A549 (cell line): ENCODE data around the gene TSSK2. TPM values are rescaled to one million over a fixed set of nuclear protein-coding genes. Genes with fewer than 3 reads are reported as not detected.

Source experiments
- ATAC-seq, 2 experiments: fragments of 200-7000 bp in 1 of 2; fragments of >200 bp in 1 of 2; cut with Nextera tagmentation in 1 of 2; cut with Tn5 transposase in 1 of 2; 3 replicates each; pipeline versions ENCODE4 v1.8.0 to v1.9.1; 2018 to 2020; ENCODE audit warnings: mild to moderate bottlenecking in 1 of 2, moderate library complexity in 1 of 2
- CTCF ChIA-PET: fragments of 300-600 bp; sonication (Branson Sonifier 250); formaldehyde crosslinking; extraction: SDS; loops from one replicate; lab custom pipeline; 2021; ENCODE audit warnings: antibody characterized with exemption, inconsistent platforms; lab: Yijun Ruan, JAX
- POLR2A ChIA-PET: fragments of 350-600 bp; formaldehyde crosslinking; extraction: SDS; loops from one replicate; lab custom pipeline; 2021; ENCODE audit warnings: antibody characterized with exemption, inconsistent platforms; lab: Yijun Ruan, JAX
- DNase-seq, 2 experiments: peaks; one replicate each; pipeline versions ENCODE4 v3.0.0 to v3.0.0-alpha.2; 2011 to 2016; ENCODE audit warnings: low read depth in 1 of 2, low spot score in 1 of 2
- FAIRE-seq: peaks from 2 replicates; lab custom pipeline; 2011; peaks lifted over from hg19 to GRCh38; lab: Jason Lieb, UNC
- H3K27ac ChIP-seq, 2 experiments: fragments of >200 bp; sonication (Bioruptor Twin); formaldehyde crosslinking; 3 replicates each; pipeline ENCODE4 v1.5.1; 2016 to 2017
- H3K4me1 ChIP-seq: fragments of >200 bp; sonication (Bioruptor Twin); formaldehyde crosslinking; 3 replicates; pipeline ENCODE4 v1.6.1; 2016
- H3K4me2 ChIP-seq: fragments of >200 bp; sonication (Bioruptor Twin); formaldehyde crosslinking; 3 replicates; pipeline ENCODE4 v1.6.1; 2016
- H3K4me3 ChIP-seq: fragments of >200 bp; sonication (Bioruptor Twin); formaldehyde crosslinking; 3 replicates; pipeline ENCODE4 v1.5.1; 2016
- H3K9me3 ChIP-seq: fragments of >200 bp; sonication (Bioruptor Twin); formaldehyde crosslinking; 3 replicates; pipeline ENCODE4 v1.6.1; 2016
- ATOH8 ChIP-seq: fragments of 250-450 bp; sonication (Bioruptor Pico); IDR thresholded peaks from 2 replicates; pipeline ENCODE4 v1.5.0; 2020; ENCODE audit warnings: low read depth, mild to moderate bottlenecking, moderate library complexity
- BCL3 ChIP-seq: fragments of >200 bp; sonication (Bioruptor Twin); formaldehyde crosslinking; IDR thresholded peaks from 3 replicates; pipeline ENCODE4 v1.6.1; 2016
- CHD4 ChIP-seq: fragments of 200-600 bp; sonication (generic); IDR thresholded peaks from 2 replicates; pipeline ENCODE4 v1.6.1; 2016; ENCODE audit warnings: antibody characterized with exemption, mild to moderate bottlenecking, borderline replicate concordance
- CTCF ChIP-seq: fragments of >200 bp; sonication (Bioruptor Twin); formaldehyde crosslinking; IDR thresholded peaks from 3 replicates; pipeline ENCODE4 v1.5.1; 2016
- EHF ChIP-seq: fragments of 250-450 bp; sonication (Bioruptor Pico); IDR thresholded peaks from 2 replicates; pipeline ENCODE4 v1.5.0; 2020; ENCODE audit warnings: mild to moderate bottlenecking
- ELK1 ChIP-seq: fragments of 150-350 bp; IDR thresholded peaks from 2 replicates; pipeline ENCODE4 v1.6.1; 2014; ENCODE audit warnings: low read depth, mild to moderate bottlenecking, low read length
- EP300 ChIP-seq, 2 experiments: fragments of >200 bp; sonication (Bioruptor Twin); formaldehyde crosslinking; IDR thresholded peaks; 2 replicates in 1 of 2; 3 replicates in 1 of 2; pipeline ENCODE4 v1.6.1; 2016 to 2017
- FOSL2 ChIP-seq, 2 experiments: fragments of 450-650 bp in 1 of 2; fragments of >200 bp in 1 of 2; sonication (Bioruptor Twin) in 1 of 2; formaldehyde crosslinking; IDR thresholded peaks; 2 replicates each; pipeline versions ENCODE4 v1.5.0 to v1.6.1; 2016 to 2020; ENCODE audit warnings: mild to moderate bottlenecking in 1 of 2, moderate library complexity in 1 of 2
- HMGXB4 ChIP-seq: fragments of 250-450 bp; sonication (Bioruptor Pico); IDR thresholded peaks from 2 replicates; pipeline ENCODE4 v1.5.0; 2021; ENCODE audit warnings: mild to moderate bottlenecking, moderate library complexity, borderline replicate concordance
- JUNB ChIP-seq: fragments of >200 bp; sonication (Bioruptor Twin); formaldehyde crosslinking; IDR thresholded peaks from 2 replicates; pipeline ENCODE4 v1.6.1; 2016
- NFE2L2 ChIP-seq: fragments of 150-350 bp; conservative IDR thresholded peaks from 2 replicates; pipeline ENCODE4 v1.6.1; 2014; ENCODE audit warnings: low read length
- NR3C1 ChIP-seq: fragments of >200 bp; sonication (Bioruptor Twin); formaldehyde crosslinking; IDR thresholded peaks from 3 replicates; pipeline ENCODE4 v1.6.1; 2017
- PHF8 ChIP-seq: fragments of 200-600 bp; sonication (generic); IDR thresholded peaks from 2 replicates; pipeline ENCODE4 v1.6.1; 2016; ENCODE audit warnings: low read depth, mild to moderate bottlenecking, antibody characterized with exemption, moderate library complexity, borderline replicate concordance
- RARB ChIP-seq: fragments of 250-450 bp; sonication (Bioruptor Pico); IDR thresholded peaks from 2 replicates; pipeline ENCODE4 v1.8.0; 2021; ENCODE audit warnings: mild to moderate bottlenecking, moderate library complexity
- RCOR1 ChIP-seq: fragments of 150-350 bp; IDR thresholded peaks from 2 replicates; pipeline ENCODE4 v1.6.1; 2014; ENCODE audit warnings: antibody characterized with exemption, low read length, low read depth
- ZSCAN20 ChIP-seq: fragments of 250-450 bp; sonication (Bioruptor Pico); IDR thresholded peaks from 2 replicates; pipeline ENCODE4 v1.8.0; 2022; ENCODE audit warnings: mild to moderate bottlenecking, moderate library complexity
- WGBS: methylation state at CpG from one replicate; pipeline ENCODE4 v1.1.6; 2017; ENCODE audit errors: missing lambda C conversion rate; 5-methylcytosine and 5-hydroxymethylcytosine counted together
- polyA plus RNA-seq, 4 experiments: library from polyadenylated mRNA; depleted of rRNA in 3 of 4; stranded (reverse); fragments of >200 nt; fragmentation: RNase III in 1 of 4; extraction: RNeasy Plus Mini Kit Qiagen cat#74134 plus additional on column Dnase treatment in 1 of 4; gene quantifications; 2 replicates in 3 of 4; 3 replicates in 1 of 4; pipeline ENCODE4 v1.2.3, GENCODE V29; 2011 to 2017

Gene TSSK2
- polyA plus RNA-seq, 2 of the 4 experiments (the other 2 are of a cell fraction) = not detected

- no peak overlapping the region for H3K27ac ChIP-seq
- H3K4me1 ChIP-seq = no peaks in the 10 kb centered on the region
- no peak for FAIRE-seq
- no peak overlapping the region for H3K4me2 ChIP-seq
- H3K9me3 ChIP-seq = no peaks in the 10 kb centered on the region
- TF ChIP-seq CHD4 = no peak
- TF ChIP-seq NR3C1 = no peak
- TF ChIP-seq NFE2L2 = no peak
- TF ChIP-seq RARB (CRISPR knock-in tag) = no peak
- no peak for TF ChIP-seq ATOH8 (CRISPR knock-in tag)
- TF ChIP-seq, all 56 proteins: peak for 0
- CTCF ChIA-PET = no interaction called here
- 78% methylated on average over 7 of the region's 7 CpGs for WGBS
- DNase-seq (no peak), ATAC-seq (no peak)
- POLR2A ChIA-PET = no interaction called here
- H3K4me3 ChIP-seq = no peak overlapping the region
Observed at GRCh38 chr22:19128009-19128401, 3.1 kb upstream of the TSSK2 start.

- ChIA-PET CTCF (interaction anchor here (0.9 kb wide), 1 partner anchor 15 kb away, joined by 3 read pairs; the partner anchor contains the start of gene ESS2), POLR2A (no interaction called here)
- 61% methylated on average over 5 of the region's 7 CpGs for WGBS
- no peak for DNase-seq
- Histone ChIP-seq H3K4me1 (no peaks in the 10 kb centered on the region), H3K4me3 (no peak overlapping the region), H3K27ac (no peak overlapping the region), H3K9me3 (no peaks in the 10 kb centered on the region), H3K4me2 (no peak overlapping the region)
- no peak for ATAC-seq
- TF ChIP-seq RARB (CRISPR knock-in tag) = no peak
- TF ChIP-seq CHD4 = no peak
- no peak for TF ChIP-seq ZSCAN20 (CRISPR knock-in tag)
- no peak for TF ChIP-seq HMGXB4 (CRISPR knock-in tag)
- TF ChIP-seq ATOH8 (CRISPR knock-in tag) = no peak
- no peak for TF ChIP-seq PHF8
- no peak for TF ChIP-seq CTCF
- no peak for TF ChIP-seq EHF (CRISPR knock-in tag)
- TF ChIP-seq BCL3 = no peak
- TF ChIP-seq JUNB = no peak
- no peak for TF ChIP-seq RCOR1
- TF ChIP-seq ELK1 = no peak
- TF ChIP-seq NR3C1 = no peak
- no peak for TF ChIP-seq EP300 (IDR thresholded peaks at IDR 0.05)
- TF ChIP-seq FOSL2 (IDR thresholded peaks at IDR 0.05) = no peak
- no peak for TF ChIP-seq FOSL2 (CRISPR knock-in tag; IDR thresholded peaks at IDR 0.05)
- FAIRE-seq = no peak
Observed at GRCh38 chr22:19128946-19129727, 2.0 kb upstream of the TSSK2 start.
